Measurements from ENCODE around the gene FRMD3.
"Not testable (repeated sequence)": the region's sequence is repeated elsewhere in the genome, so short reads cannot be mapped to it uniquely, and the experiment has no call there.

GRCh38 chr9:83358493-83358892, 179.7 kb downstream of the FRMD3 start:
- not testable (repeated sequence) for TF ChIP-seq POLR2AphosphoS5 (IDR thresholded peaks at IDR 0.05); CTCF (IDR thresholded peaks at IDR 0.05 in 8 of 11, conservative IDR thresholded peaks at IDR 0.05 in 3 of 11); POLR2A (IDR thresholded peaks at IDR 0.05)
